A204.1 (cell line): ENCODE data around the gene TUFT1.

Experiments used
- FAIRE-seq: peaks from 2 replicates; lab custom pipeline; 2012; peaks lifted over from hg19 to GRCh38; lab: Jason Lieb, UNC

Gene TUFT1

DNA sequence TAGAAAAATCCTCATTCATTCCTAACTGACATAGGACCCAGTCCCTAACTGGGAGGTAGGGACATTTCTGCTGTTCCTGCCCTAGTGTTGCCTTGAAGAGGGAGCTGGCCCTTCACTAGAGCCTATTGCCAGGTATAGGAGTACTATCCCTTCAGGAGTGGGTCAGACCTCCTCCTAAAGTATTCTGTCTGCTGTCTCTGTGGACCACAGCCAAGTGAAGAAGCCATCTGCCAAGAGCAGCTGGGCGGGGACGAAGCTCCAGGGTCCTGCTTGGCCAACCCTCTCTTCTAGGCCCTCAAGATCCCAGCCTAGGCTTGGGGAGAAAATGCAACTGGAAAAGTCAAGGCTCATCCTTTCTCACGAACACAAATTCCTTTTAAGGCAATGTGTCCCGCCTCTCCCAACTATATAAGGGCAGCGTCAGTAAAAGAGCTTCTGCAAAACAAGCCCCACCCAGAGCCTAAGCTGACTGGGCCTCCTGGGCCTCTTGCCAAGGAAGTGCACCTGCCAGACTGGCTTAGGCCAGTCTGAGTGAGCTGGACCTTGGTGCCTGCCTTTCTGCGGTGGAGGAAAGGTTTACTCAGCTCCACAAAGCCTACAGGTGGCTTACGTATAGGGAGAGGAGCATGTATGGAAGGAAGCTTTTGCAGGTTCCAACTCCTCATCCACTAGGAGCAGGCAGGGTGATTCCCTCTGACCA lies 638 bp upstream of the TUFT1 start:
- FAIRE-seq: no peak

DNA sequence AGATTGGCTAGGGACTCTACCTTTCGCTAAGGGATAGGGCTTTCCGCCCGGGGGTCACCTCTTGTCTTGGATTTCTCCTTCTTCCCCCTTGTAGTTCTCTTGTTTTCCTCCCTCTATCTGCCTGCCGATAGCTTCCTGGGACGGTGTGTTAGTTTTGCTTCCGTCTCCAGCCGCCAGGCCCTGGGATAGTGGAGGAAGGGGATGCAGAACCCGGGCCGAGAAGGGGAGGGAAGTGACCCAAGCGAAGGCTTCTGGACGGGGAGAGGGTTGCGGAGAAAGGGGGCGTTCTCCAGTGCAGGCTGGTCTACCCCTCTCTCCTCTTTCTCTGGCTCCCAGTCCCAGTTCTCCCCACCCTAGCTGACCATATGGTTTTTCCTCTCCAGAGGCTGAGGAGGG lies 871 bp downstream of the TUFT1 start:
- no peak for FAIRE-seq

DNA sequence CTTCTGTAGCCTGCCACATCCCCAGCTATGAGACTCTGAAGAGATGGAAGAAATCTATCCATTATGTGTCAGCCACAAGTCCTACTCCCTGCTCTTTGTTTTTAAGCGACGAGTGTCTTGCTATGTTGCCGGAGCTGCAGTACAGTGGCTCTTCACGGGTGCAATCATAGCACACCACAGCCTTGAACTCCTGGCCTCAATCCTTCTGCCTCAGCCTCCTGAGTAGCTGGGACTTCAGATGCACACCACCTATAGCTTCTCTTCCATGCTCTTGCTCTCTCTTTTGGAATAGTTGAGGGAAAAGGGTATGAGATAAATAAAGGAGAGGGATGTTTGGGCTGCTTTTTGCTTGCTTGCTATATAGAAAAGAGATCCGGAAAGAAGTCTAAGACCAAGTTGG lies 1.6 kb downstream of the TUFT1 start:
- no peak for FAIRE-seq

DNA sequence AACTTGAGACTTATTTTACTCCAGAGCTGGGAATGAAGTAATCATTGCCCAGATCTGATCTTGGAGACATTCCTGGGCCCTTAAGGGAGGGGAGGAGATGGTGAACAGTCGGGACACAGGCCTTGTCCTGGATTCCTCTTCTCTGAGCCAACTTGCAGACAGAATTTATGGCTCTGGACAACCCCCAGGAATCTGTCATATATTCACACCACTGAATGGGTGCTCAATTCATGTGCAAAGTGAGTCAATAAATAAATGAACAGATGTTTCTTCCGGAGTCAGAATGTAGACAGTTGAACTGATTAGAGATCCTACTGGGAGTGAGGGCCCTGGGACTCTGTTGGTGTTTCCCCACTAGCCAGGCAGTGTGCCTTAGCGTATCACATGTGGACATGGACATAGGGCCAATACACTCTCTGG lies 2.6 kb downstream of the TUFT1 start:
- FAIRE-seq: no peak

DNA sequence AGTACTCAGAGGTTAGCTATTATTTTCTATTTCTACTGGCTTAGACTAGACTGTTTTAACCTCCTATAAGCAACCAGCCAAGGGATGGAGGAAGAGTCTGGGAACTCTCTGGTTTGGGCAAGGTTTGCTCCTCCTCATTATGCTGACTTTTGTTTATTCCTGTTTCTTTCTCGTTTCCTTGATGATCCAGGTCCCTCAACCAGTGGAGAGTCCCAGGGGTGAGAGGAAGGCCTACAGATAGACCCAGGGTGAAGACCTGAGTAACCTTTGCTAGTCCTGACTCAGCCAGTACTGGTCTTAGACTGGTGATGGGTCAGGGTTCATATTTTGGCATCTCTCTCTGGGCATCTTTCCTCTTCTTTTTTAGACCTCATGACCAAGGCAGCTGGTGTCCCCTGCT lies 5.4 kb downstream of the TUFT1 start:
- no peak for FAIRE-seq

DNA sequence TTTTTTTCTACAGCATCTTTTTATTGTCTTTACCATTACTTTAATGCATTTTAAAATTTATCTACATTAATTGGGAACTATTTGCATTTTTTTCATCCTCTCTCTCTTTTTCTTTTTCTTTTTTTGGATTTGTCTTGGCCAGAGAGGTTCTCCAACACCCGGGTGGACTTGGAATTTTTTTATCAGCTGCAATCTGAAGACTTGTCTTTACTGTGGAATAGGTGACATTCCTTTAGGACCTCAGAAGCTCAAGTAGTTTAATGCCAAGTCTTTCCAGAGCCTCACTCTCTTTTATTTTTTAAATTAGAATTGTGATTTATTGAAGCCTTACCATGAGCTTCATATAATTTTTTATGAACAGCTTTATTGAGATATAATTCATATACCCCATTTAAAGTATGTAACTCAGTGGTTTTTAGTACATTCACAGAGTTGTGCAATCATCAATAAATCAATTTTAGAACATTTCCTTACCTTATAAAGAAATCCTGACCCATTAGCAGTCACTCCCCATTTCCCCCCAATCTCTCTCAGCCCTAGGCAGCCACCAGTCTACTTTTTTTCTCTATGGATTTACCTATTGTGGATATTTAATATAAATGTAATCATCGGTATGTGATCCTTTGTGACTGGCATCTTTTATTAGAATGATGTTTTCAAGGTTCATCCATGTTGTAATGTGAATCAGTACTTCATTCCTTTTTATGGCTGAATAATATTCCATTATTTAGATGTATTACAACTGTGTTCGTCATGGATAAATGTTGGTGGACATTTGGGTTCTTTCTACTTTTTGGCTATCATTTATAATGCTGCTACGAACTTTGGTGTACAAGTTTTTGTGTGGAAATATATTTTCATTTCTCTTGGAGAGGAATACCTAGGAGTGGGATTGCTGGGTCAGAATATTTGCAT lies 6.2 kb downstream of the TUFT1 start:
- FAIRE-seq: no peak

DNA sequence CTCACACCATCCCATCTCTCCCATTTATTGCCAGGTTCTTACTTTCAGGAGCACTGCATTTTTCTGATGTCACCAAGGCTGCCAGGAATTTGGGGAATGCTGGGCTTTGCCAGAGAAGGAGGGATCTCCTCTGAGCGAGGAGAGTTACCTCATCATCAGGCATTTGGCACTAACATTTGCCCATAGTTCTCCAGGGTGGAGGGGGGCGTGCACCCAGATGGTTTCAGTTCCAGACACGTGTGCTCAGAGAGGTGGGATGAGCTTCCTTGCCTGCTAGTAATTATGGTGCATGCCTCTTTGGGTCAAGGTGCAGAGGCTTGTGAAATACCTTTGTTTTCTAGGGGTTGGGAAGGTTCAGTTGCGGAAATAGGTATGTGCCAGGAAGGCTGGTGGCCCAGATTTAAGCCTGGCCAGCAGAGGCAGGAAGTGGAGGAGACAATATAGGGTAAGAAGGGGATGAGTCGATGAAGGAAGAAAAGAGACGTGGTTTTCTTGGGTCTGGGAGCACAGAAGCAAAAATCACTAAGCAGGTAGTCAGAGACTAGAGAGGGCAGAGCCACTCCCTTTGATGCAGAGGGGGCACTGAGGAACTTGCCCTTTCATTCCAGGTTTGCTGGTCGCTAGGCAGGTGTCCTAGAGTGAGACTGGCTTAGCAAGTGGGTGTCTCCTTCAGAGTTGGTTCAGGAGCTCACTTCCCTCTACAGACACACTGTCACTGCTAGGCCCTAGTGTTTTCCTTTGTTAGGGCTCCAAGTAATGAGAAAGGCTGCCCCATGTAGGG lies 7.2 kb downstream of the TUFT1 start:
- no peak for FAIRE-seq

DNA sequence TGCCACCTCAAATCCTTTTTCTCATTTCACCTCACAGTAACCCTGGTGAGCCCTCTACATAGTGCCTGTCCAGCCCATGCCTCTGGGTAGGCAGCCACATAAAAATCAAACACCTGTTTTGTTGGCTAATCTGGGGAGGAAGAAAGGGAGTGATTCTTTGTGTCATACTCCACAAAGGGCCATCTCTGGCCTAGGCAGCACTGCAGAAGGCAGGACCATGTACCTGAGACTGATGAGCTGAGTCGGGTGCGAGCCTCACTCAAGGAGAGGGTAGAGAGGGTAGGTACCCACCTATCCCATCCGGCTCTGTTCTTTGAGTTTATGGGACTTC lies 7.8 kb downstream of the TUFT1 start:
- no peak for FAIRE-seq

DNA sequence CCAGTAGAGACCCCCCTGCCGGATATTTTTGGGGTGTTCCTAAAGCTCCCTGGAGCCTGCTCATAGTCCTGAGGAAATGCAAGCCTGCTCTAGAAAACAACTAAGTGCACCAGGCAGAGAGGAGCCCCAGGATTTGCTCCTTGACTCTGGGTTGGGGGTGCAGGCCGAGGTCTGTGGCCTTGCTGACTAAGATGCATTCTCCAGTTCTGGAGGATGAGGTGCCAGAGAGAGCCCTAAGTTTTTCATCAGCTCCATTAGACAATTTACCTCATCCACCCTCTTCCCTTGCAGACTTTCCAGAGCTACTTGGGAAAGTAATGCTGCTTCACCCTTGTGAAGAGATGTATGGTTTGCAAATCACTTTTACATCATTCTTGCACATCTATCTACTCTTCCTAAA lies 9.1 kb downstream of the TUFT1 start:
- FAIRE-seq: no peak

DNA sequence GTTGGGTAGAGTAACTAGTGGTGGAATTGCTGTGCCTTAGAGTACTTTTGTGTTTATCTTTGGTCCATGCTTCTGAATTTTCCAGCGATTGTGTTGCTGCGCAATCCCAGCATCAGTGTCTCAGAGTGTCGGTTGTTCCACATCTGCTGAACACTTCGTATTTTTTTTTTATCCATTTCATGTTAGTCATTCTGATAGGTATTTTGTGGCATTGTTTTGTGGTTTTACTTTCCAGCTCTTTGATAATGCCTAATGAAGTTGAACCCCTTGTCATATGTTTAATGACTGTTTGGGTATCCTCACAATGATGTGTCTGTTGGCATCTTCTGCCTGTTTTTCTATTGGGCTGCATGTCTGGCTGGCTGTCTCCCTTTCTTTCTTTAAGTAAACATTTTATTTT lies 13.6 kb downstream of the TUFT1 start:
- no peak for FAIRE-seq

DNA sequence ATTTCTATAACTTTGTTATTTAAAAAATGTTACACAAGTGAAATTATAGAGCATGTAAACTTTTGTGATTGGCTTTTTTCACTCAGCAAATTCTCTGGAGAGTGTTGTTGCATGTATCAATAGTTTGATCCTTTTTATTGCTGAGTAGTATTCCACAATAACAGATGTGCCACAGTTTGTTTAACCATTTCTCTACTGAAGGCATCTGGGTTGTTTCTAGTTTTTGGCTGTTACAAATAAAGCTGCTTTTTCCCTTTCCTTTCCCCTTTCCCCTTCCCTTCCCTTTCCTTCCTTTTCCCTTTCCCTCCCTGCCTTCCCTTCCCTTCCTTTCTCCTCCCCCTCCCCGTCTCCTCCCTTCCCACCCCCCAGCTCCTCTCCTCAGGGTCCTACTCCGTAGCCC lies 15.9 kb downstream of the TUFT1 start:
- no peak for FAIRE-seq

DNA sequence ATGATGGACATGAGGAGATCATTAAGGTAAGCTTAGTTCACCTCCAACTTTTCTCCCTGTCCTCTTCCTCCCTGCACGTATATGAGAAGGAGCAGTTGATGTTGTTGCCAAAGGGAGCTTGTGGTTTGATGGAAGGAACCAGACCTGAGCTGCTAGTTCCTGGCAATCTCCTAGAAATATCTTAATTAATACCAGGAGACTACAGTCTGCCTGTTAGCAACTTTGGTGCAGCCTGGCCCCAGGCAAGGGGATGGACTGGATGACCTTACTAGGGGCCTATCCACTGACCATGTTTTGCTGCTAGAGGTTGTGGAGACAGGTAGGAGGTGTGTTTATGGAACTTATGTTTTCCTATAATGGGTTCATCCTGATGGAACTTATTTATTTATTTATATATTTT lies 22.6 kb downstream of the TUFT1 start:
- no peak for FAIRE-seq

DNA sequence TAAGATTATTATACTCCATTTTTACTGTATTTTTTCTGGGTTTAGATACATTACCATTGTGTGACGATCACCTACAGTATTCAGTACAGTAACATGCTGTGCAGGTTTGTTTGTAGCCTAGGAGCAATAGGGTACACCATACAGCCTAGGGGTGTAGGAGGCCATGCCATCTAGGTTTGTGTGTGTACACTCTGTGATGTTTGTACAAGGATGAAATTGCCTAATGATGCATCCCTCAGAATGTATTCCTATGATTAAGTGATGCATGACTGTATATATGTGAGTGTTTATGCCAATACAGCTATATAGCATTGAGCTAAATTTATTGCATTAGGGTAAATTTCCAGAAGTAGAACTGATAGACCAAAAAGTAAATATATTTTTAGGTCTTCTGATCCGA lies 23.3 kb downstream of the TUFT1 start:
- FAIRE-seq: no peak

DNA sequence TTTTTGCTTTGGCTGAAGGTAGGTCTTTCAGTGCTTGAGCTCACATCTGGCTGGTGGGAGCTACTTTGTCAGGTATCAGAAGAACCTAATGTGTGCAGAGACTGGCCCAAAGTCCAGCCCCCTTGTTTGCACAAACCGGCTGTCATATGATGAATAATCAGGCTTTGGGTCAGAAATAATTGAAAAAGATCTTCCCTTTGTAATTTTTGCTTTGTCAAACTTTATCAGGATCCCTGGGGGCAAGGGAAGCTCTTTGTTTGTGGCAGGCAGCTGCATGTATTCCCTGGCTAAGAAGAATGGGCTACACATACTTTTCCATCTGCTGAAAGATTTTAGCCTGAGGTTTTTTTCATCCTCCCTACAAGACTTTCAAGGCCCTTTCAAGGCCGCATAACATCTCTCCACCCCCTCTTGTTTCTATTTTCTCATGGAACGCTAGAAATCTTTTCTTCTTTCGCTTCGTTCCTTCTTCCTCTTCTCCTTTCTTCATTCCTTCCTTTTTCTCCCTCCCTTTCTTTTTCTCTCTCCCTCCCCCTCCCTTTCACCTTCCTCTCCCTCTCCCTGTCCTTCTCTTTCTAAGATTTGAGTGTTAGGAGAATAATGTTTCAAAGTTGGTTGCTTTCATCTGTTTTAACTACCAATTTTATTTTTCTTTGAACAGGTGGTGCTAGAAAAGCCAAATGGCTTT lies 25.5 kb downstream of the TUFT1 start:
- no peak for FAIRE-seq

DNA sequence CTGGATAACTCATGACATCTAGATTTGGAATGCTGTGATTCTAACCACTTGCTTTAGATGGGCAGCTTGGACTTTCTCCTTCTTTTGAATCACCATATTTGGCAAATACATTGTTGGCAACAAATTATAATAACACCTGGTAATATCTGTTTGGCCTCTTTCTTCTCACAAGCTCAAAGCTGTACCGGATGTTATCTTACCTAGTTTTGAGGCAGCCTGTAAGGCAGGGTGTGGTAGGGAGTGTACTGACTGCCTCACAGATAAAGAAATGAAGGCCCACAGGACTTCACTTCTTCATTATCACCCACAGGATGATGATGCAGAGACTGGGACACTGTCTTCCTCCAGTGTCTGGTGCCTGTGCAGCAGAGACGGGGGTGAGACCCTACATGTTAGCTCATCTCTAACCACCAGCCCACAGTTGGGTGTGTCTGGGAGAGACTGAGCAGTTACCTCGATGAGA lies 28.5 kb downstream of the TUFT1 start:
- FAIRE-seq: no peak

DNA sequence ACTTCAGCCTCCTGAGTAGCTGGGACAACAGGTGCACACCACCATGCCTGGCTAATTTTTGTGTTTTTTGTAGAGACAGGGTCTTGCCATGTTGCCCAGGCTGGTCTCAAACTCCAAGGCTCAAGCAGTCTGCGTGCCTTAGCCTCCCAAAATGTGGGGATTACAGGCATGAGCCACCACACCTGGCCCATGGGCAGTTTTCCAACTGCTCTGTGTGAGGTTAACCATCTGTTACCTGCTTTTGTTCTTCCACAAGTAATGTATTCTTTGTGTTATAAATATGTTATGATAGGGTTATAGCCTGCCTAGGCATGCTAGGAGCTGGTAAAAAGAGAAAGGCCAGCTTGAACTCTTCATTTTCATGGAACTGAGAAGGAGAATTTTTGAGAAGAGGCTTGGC lies 30.7 kb downstream of the TUFT1 start:
- FAIRE-seq: no peak

DNA sequence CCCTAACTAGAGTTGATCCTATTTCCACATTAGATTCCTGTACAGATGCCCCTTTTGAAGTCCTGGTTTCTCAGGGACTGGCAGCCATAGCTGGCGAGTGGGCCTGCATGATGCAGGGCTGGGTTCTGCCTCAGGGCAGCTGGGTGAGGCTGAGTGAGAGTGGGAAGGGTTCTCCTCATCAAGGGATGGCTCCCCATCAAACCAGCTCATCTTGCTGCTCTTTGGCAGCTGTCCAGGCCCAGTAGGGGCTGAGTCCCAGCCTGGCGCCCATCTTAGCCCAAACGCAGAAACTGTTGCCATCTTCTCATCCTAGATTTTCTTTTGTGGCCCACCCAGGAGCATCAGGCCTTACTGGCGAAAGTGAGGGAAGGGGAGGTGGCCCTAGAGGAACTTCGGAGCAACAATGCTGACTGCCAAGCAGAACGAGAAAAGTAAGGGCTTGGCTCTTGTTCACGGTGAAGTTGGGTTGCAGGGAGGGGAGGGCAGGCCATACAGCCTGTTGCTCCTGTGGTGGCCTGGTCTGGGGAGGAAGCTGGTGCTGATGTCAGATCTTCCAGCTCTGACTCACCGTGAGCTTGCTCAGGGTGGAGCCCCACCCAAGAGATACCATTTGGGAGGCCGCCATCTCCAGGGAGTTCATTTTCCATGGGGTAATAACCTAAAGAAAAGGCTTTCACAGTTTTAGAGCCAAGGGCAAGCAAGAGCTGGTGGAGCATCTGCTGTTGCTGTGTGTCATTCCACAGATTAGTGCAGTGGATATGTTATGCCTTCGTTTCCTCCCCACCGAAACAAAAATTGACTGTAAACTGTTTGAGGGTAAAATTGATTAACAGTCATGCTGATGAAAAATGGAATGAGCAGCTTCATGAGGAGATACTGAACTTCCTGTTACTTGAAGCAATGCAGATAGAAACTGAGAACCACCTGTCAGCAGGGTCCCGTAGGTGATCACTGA lies 34.7 kb downstream of the TUFT1 start:
- no peak for FAIRE-seq

DNA sequence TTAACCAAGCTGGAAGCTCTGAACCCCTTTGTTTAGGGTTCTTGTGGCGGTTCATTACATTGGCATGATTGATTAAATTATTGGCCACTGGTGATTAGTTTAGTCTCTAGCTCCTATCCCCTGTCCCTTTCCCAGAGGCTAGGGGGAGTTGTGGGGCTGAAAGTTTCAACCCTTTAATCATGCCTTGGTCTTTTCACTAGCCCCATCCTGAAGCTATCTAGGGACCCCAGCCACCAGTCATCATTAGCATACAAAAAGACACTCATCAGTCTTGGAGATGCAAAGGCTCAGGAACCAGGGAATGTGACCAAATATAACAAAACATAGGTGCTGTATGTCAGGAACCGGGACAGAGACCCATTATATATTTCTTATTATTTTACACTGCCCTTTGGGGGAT lies 37.1 kb downstream of the TUFT1 start:
- no peak for FAIRE-seq

DNA sequence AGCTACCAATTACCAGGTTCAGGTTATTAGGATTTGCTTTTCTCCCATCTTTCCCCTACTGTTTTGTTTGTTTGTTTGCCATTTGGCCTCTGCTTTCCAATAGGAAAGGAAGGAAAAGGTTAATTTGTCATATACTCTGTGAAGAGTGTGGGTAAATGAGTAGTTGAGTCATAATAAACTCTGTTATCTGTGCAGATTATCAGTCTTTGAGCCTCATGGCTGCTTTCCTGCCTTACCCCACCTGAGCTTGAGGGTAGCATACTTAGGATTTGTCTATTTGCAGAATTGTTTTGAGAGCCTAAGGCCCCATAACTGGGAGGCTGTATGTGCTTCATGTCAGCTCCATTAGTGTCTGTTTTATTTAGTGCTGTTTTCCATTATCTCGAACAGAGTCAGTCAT lies 38.8 kb downstream of the TUFT1 start:
- no peak for FAIRE-seq

DNA sequence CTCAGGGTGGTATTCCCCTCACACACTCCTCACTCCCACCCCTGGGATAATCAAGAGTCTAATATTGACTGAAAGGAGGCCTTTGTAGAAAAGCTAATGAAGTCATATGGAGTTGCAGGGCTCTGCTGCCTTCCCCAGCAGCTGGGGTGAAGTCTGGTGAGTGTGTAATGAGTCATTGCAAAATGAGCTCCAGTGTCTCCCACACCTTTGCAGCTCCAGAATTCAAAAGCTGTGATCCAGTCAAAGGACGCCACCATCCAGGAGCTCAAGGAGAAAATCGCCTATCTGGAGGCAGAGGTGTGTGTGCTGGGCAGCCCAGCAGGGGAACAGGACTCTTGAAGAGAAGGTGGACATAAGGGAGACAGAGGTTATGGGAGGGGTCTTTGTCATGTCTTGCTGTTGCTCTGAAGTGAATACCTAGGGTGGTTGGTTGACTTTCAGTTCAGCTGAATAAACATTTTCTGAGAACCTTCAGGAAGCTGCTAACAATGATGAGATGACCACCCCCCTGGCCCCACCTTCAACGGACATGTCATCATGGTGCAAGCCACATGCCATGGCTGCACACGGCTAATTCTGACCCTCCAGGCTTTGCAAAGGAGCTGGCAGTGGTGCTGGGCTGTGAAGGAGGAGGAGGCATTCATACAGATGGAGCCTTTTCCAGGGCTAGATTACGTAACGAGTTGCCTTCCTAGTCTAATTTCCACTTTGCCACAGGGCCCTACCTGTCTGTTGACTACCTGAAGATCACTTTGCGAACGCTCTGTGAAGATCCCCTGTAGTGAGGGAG lies 39.5 kb downstream of the TUFT1 start:
- FAIRE-seq: no peak
